ENCODE data around the gene SASS6. TPM values are rescaled to one million over a fixed set of nuclear protein-coding genes. Genes with fewer than 3 reads are reported as not detected.

The SASS6 gene
- total and polyA plus RNA-seq, 4 donors: 0.55 to 5.9 (median 1.3) TPM

DNA sequence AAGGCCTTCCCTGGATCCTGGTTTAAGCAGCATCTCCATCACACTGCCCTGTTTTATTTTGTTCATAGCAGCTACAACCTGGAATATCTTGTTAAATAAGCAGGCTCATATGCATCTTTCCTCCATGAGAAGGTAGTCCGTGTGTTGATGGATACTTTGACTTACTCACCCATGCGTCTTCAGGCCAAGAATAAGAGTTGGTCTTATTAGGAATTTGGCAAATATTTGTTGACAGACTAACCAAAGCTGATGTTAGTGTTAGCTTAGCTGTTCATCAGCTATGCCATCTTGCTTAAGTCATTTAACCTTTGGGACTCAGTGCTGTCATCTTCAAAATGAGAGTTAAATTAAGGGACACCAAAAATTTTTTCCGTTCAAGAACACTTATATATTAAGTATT is 59.2 kb downstream of the SASS6 start:
- DNase-seq (ENCODE audit: low spot score): no peak
- Histone ChIP-seq H3K9ac (ENCODE audit: low read depth in 1 of 2, low read length in 2 of 2) (no peak overlapping the region), H3K9me3 (ENCODE audit: control insufficient read depth in 4 of 4, low read length in 3 of 4) (no peaks in the 10 kb centered on the region), H3K4me1 (ENCODE audit: control insufficient read depth in 4 of 4, insufficient read depth in 4 of 4, low read length in 3 of 4) (no peaks in the 10 kb centered on the region), H3K27ac (ENCODE audit: low read depth in 1 of 2, low read length in 2 of 2) (no peak overlapping the region), H3K36me3 (ENCODE audit: control insufficient read depth in 4 of 4, insufficient read depth in 3 of 4, low read depth in 1 of 4, low read length in 3 of 4) (peaks cover 2 to 51% (median 26%) of the 10 kb centered on the region in 4 donors), H3K27me3 (ENCODE audit: control insufficient read depth in 4 of 4, insufficient read depth in 4 of 4, low read length in 3 of 4) (no peaks in the 10 kb centered on the region), H3K4me3 (ENCODE audit: low read depth in 1 of 3, low read length in 3 of 3) (no peak overlapping the region)
- TF ChIP-seq RXRA (IDR thresholded peaks at IDR 0.05) (no peak), ATF3 (IDR thresholded peaks at IDR 0.05) (no peak), NR2F2 (IDR thresholded peaks at IDR 0.05) (no peak), JUND (IDR thresholded peaks at IDR 0.05) (no peak), CTCF (IDR thresholded peaks at IDR 0.05; ENCODE audit: low read depth, low read length, missing input control) (no peak), HNF4G (IDR thresholded peaks at IDR 0.05) (no peak)
- WGBS: 96% methylated on average over 3 of the region's 3 CpGs

- TF ChIP-seq YY1 (IDR thresholded peaks at IDR 0.05) (no peak), NR2F2 (IDR thresholded peaks at IDR 0.05) (no peak), TAF1 (conservative IDR thresholded peaks at IDR 0.05) (no peak), RAD21 (IDR thresholded peaks at IDR 0.05) (no peak), HNF4G (IDR thresholded peaks at IDR 0.05) (no peak), ATF3 (IDR thresholded peaks at IDR 0.05) (no peak), REST (IDR thresholded peaks at IDR 0.05) (no peak), CTCF (IDR thresholded peaks at IDR 0.05; ENCODE audit: low read depth, low read length, missing input control) (no peak), FOXA2 (IDR thresholded peaks at IDR 0.05) (no peak), FOXA1 (IDR thresholded peaks at IDR 0.05) (no peak), SP1 (IDR thresholded peaks at IDR 0.05) (no peak), GABPA (IDR thresholded peaks at IDR 0.05 in 1 of 2, conservative IDR thresholded peaks at IDR 0.05 in 1 of 2) (no peak), HNF4A (conservative IDR thresholded peaks at IDR 0.05) (no peak), JUND (IDR thresholded peaks at IDR 0.05) (no peak), EGR1 (IDR thresholded peaks at IDR 0.05; ENCODE audit: low read depth in 2 of 2) (no peak)
- TF ChIP-seq, protein P1, sequence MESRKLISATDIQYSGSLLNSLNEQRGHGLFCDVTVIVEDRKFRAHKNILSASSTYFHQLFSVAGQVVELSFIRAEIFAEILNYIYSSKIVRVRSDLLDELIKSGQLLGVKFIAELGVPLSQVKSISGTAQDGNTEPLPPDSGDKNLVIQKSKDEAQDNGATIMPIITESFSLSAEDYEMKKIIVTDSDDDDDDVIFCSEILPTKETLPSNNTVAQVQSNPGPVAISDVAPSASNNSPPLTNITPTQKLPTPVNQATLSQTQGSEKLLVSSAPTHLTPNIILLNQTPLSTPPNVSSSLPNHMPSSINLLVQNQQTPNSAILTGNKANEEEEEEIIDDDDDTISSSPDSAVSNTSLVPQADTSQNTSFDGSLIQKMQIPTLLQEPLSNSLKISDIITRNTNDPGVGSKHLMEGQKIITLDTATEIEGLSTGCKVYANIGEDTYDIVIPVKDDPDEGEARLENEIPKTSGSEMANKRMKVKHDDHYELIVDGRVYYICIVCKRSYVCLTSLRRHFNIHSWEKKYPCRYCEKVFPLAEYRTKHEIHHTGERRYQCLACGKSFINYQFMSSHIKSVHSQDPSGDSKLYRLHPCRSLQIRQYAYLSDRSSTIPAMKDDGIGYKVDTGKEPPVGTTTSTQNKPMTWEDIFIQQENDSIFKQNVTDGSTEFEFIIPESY (IDR thresholded peaks at IDR 0.05): no peak
- TF ChIP-seq, protein P2, sequence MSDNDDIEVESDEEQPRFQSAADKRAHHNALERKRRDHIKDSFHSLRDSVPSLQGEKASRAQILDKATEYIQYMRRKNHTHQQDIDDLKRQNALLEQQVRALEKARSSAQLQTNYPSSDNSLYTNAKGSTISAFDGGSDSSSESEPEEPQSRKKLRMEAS (IDR thresholded peaks at IDR 0.05): no peak
- Histone ChIP-seq H3K9me3 (ENCODE audit: control insufficient read depth in 4 of 4, low read length in 3 of 4) (no peaks in the 10 kb centered on the region), H3K9ac (ENCODE audit: low read depth in 1 of 2, low read length in 2 of 2) (no peak overlapping the region), H3K27me3 (ENCODE audit: control insufficient read depth in 4 of 4, insufficient read depth in 4 of 4, low read length in 3 of 4) (no peaks in the 10 kb centered on the region), H3K27ac (ENCODE audit: low read depth in 1 of 2, low read length in 2 of 2) (no peak overlapping the region), H3K36me3 (ENCODE audit: control insufficient read depth in 4 of 4, insufficient read depth in 3 of 4, low read depth in 1 of 4, low read length in 3 of 4) (peaks cover 2 to 44% (median 34%) of the 10 kb centered on the region in 4 donors), H3K4me3 (ENCODE audit: low read depth in 1 of 3, low read length in 3 of 3) (no peak overlapping the region), H3K4me1 (ENCODE audit: control insufficient read depth in 4 of 4, insufficient read depth in 4 of 4, low read length in 3 of 4) (no peaks in the 10 kb centered on the region)
- no peak for DNase-seq (ENCODE audit: low spot score)
- 96% methylated on average over 5 of the region's 5 CpGs for WGBS
Measured at GRCh38 chr1:100070201-100070939, 62.4 kb downstream of the SASS6 start.
